Brain microvascular endothelial cell (primary cell): ENCODE data around the gene SMIM22.

Source experiments
- DNase-seq: peaks from one replicate; pipeline ENCODE4 v3.0.0-alpha.2; 2020
- H3K27ac ChIP-seq: fragments of 250-450 bp; sonication (Bioruptor Pico); 2 replicates; pipeline ENCODE4 v1.5.1; 2020; ENCODE audit warnings: mild to moderate bottlenecking, moderate library complexity
- H3K27me3 ChIP-seq: fragments of 250-450 bp; sonication (Bioruptor Pico); replicated peaks from 2 replicates; pipeline ENCODE4 v1.5.1; 2020; ENCODE audit warnings: mild to moderate bottlenecking
- H3K36me3 ChIP-seq: fragments of 250-450 bp; sonication (Bioruptor Pico); replicated peaks from 2 replicates; pipeline ENCODE4 v1.5.1; 2020; ENCODE audit warnings: mild to moderate bottlenecking
- H3K4me3 ChIP-seq: 2 replicates; pipeline ENCODE4 v1.5.1; 2011; ENCODE audit warnings: low read depth, mild to moderate bottlenecking, control low read depth, low read length, moderate library complexity
- CTCF ChIP-seq: IDR thresholded peaks from 2 replicates; pipeline ENCODE4 v1.5.1; 2011; ENCODE audit warnings: low read depth, mild to moderate bottlenecking, moderate library complexity, low read length, control low read depth, inconsistent platforms; ENCODE audit errors: missing control alignments
- in situ Hi-C: cut with HindIII; loops from 2 replicates; pipeline ENCODE4 v1.10.0; 2017; ENCODE audit warnings: low sequenced_read_pairs, low pct_ligation_motif_present

SMIM22 gene

DNA sequence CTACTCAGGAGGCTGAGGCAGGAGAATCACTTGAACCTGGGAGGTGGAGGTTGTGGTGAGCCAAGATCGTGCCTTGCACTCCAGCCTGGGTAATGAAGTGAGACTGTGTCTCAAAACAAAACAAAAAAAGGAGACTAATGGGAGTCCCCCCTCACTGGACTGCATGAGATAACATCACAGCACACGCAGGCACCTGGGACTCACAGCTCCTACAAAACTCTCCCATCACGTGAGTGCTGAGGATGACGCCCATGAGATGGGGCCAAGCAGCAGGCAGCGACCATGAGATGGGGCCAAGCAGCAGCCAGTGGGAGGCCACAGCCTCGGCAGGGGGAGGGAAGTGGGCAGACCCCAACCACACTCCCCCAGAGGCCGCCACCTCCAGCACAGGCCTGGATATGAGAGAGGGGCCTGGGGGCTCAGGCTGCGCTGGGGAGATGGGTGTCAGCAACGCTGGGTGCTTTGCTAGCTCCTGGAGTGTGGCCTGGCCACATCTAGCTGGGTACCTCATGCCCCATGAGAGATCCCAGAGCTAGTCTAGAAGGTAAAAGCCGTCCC, 45.4 kb upstream of the SMIM22 start:
- peaks cover 26% of the 10 kb centered on the region for H3K36me3 ChIP-seq
- no peak for DNase-seq
- no peak overlapping the region for H3K4me3 ChIP-seq
- H3K27me3 ChIP-seq: no peaks in the 10 kb centered on the region
- H3K27ac ChIP-seq: no peak overlapping the region
- TF ChIP-seq CTCF: no peak
- in situ Hi-C loops: no loop called here

GRCh38 chr16:4750896-4751295, 44.3 kb upstream of the SMIM22 start:
- no peak for DNase-seq
- Histone ChIP-seq H3K36me3 (peaks cover 36% of the 10 kb centered on the region), H3K27me3 (no peaks in the 10 kb centered on the region), H3K27ac (no peak overlapping the region), H3K4me3 (no peak overlapping the region)
- in situ Hi-C loops: no loop called here
- TF ChIP-seq CTCF: no peak

GRCh38 chr16:4752351-4753100, 42.6 kb upstream of the SMIM22 start:
- H3K4me3 ChIP-seq: no peak overlapping the region
- DNase-seq: no peak
- no peaks in the 10 kb centered on the region for H3K27me3 ChIP-seq
- no peak overlapping the region for H3K27ac ChIP-seq
- in situ Hi-C loops: no loop called here
- H3K36me3 ChIP-seq: peaks cover 37% of the 10 kb centered on the region
- no peak for TF ChIP-seq CTCF

GRCh38 chr16:4753227-4753626, 41.9 kb upstream of the SMIM22 start:
- TF ChIP-seq CTCF: no peak
- Histone ChIP-seq H3K4me3 (no peak overlapping the region), H3K27me3 (no peaks in the 10 kb centered on the region), H3K36me3 (peaks cover 40% of the 10 kb centered on the region), H3K27ac (no peak overlapping the region)
- in situ Hi-C loops: no loop called here
- DNase-seq: no peak

- Histone ChIP-seq H3K27ac (no peak overlapping the region), H3K36me3 (peaks cover 49% of the 10 kb centered on the region), H3K27me3 (no peaks in the 10 kb centered on the region), H3K4me3 (no peak overlapping the region)
- no peak for DNase-seq
- in situ Hi-C loops: no loop called here
- no peak for TF ChIP-seq CTCF
Measured at GRCh38 chr16:4754865-4755264, 40.3 kb upstream of the SMIM22 start.

DNA sequence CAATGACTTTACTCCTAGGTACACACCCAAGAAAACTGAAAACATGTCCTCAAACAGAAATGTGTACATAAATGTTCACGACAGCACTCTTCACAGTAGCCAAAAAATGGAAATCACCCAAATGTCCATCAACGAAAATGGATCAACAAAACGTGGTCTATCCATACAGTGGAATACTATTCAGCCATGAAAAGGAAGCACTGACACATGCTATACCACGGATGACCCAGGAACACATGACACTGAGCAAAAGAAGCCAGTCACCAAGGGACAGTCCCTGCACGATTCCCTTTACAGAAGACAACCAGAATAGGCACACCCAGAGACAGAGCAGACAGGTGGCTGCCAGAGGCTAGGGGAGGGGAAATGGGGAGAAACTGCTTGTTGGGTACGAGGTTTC, 39.5 kb upstream of the SMIM22 start:
- Histone ChIP-seq H3K36me3 (peaks cover 55% of the 10 kb centered on the region), H3K27ac (no peak overlapping the region), H3K4me3 (no peak overlapping the region), H3K27me3 (no peaks in the 10 kb centered on the region)
- in situ Hi-C loops: no loop called here
- DNase-seq: no peak
- TF ChIP-seq CTCF: no peak
